Nephron (organoid): ENCODE results near the gene CAGE1.

Experiments used
- H3K27ac Mint-ChIP-seq, 3 experiments: 2 replicates each; pipeline ENCODE4 v1.8.0; 2020; ENCODE audit warnings: mixed read lengths in 3 of 3, mild to moderate bottlenecking in 2 of 3, moderate library complexity in 1 of 3
- H3K27me3 Mint-ChIP-seq: 2 replicates; pipeline ENCODE4 v1.8.0; 2021; ENCODE audit warnings: low read depth, mild to moderate bottlenecking, moderate library complexity, mixed read lengths
- H3K36me3 Mint-ChIP-seq: 2 replicates; pipeline ENCODE4 v1.8.0; 2020; ENCODE audit warnings: low read depth, mixed read lengths
- H3K4me1 Mint-ChIP-seq: 2 replicates; pipeline ENCODE4 v1.8.0; 2020; ENCODE audit warnings: mixed read lengths
- H3K4me3 Mint-ChIP-seq, 3 experiments: 2 replicates each; pipeline ENCODE4 v1.8.0; 2020; ENCODE audit warnings: mild to moderate bottlenecking in 3 of 3, mixed read lengths in 3 of 3, moderate library complexity in 2 of 3
- H3K9me3 Mint-ChIP-seq: 2 replicates; pipeline ENCODE4 v1.8.0; 2020; ENCODE audit warnings: mixed read lengths
- TF ChIP-seq, protein P1 (sequence below), 3 experiments: fragments of 200-600 bp; sonication (generic); IDR thresholded peaks; one replicate each; pipeline ENCODE4 v1.5.0; 2021; ENCODE audit warnings: antibody characterized with exemption in 3 of 3; ENCODE audit not compliant: unreplicated experiment in 3 of 3

Gene CAGE1

DNA sequence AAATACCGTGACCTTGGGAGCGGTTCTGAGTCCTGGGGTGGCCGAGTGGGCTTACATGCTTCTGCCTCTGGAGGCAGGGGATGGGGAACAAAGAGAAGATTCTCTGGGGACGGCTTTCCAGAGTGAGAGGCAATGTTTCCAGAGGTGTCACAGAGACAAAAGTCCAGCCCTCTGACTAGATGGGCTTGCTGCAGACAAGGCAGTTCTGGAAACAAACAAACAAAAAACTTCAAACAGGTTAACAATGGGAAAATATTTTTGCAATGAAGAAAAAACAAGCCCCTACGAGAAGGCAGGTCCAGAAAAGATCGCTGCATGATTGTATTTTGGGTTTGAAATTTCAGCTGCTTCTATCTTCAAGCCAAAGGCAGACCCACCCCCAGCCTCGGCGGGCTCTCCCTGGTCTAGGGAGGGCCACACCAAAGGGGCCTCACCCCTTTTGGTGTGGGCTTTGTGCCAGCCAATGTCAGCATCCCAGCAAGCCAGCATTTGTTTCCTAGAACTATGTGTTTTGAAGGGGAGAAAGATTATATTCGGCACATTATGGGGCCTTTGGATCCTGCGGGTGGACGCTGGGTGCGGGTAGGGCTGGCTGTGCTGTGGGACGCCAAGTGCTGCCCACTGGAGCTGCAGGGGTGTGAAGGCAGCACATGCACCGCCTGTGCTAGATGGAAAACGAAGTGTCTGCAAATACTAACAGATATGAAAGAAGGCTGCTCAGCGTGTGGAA lies 43.0 kb upstream of the CAGE1 start:
- Mint-ChIP-seq H3K9me3 (peaks cover 4% of the 10 kb centered on the region), H3K36me3 (peaks cover 4% of the 10 kb centered on the region), H3K27ac (no peak overlapping the region), H3K4me3 (no peak overlapping the region), H3K4me1 (peaks cover 13% of the 10 kb centered on the region), H3K27me3 (peaks cover 9% of the 10 kb centered on the region)
- TF ChIP-seq, protein P1, sequence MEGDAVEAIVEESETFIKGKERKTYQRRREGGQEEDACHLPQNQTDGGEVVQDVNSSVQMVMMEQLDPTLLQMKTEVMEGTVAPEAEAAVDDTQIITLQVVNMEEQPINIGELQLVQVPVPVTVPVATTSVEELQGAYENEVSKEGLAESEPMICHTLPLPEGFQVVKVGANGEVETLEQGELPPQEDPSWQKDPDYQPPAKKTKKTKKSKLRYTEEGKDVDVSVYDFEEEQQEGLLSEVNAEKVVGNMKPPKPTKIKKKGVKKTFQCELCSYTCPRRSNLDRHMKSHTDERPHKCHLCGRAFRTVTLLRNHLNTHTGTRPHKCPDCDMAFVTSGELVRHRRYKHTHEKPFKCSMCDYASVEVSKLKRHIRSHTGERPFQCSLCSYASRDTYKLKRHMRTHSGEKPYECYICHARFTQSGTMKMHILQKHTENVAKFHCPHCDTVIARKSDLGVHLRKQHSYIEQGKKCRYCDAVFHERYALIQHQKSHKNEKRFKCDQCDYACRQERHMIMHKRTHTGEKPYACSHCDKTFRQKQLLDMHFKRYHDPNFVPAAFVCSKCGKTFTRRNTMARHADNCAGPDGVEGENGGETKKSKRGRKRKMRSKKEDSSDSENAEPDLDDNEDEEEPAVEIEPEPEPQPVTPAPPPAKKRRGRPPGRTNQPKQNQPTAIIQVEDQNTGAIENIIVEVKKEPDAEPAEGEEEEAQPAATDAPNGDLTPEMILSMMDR (IDR thresholded peaks at IDR 0.05; ENCODE audit: unreplicated experiment in 3 of 3), result no peak

DNA sequence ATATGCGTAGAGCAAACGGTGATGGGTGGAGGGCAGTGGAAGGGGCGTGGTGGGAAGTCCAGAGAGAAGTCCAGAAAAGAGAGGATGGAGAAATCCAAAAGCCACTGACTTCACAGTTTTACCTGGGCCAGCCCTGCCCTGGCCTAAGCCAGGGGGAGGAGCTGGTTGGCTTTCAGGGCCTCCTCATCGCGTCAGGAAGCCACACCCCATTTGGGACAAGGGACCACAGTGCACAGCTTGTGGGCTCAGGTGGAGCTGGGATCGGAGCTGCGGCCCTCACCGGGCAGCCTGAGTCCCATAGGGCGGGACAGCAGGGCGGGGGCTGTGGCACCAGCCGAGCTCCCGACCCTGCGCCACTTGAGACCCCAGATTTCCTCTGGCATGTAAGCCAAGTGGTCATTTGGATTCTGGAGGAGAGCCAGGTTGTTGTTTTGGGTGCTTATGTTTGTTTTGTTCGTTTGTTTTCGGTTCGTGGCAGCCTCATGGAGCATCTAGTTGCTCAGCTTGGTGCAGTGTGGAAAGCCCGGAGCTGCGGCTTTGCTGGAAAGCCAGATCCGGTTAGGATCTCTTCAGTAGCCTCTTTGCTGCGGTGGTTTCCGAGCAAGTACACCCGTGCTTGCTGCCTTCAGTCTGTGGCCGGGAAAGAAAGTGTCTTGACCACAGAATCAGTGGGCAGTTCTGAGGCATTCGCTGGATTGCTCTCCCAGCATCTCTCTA lies 42.3 kb upstream of the CAGE1 start:
- Mint-ChIP-seq H3K27ac (no peak overlapping the region), H3K4me3 (no peak overlapping the region), H3K27me3 (peaks cover 12% of the 10 kb centered on the region), H3K9me3 (peaks cover 4% of the 10 kb centered on the region), H3K4me1 (peaks cover 13% of the 10 kb centered on the region), H3K36me3 (peaks cover 4% of the 10 kb centered on the region)
- TF ChIP-seq, protein P1 (IDR thresholded peaks at IDR 0.05; ENCODE audit: unreplicated experiment in 3 of 3), result no peak

DNA sequence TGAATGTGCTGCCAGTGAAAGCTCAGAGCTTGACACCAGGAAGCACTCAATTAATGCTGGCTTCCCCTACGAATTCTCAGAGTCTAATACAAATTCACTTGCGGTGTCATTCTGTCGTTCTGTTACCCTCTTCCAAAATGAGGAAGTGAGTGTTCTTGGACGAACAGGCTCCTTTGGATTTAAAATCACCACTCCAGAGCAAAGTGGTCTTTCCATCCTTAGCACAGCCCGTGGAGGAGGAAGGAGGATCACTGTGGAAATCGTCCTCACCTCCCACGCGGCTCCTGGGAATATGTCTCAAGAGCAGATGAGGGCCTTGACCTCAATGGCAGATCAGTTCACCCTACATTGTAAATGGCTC lies 41.8 kb upstream of the CAGE1 start:
- Mint-ChIP-seq H3K9me3 (peaks cover 4% of the 10 kb centered on the region), H3K36me3 (peaks cover 4% of the 10 kb centered on the region), H3K4me3 (no peak overlapping the region), H3K27ac (no peak overlapping the region), H3K27me3 (peaks cover 12% of the 10 kb centered on the region), H3K4me1 (peaks cover 13% of the 10 kb centered on the region)
- TF ChIP-seq, protein P1 (IDR thresholded peaks at IDR 0.05; ENCODE audit: unreplicated experiment in 3 of 3), result no peak

DNA sequence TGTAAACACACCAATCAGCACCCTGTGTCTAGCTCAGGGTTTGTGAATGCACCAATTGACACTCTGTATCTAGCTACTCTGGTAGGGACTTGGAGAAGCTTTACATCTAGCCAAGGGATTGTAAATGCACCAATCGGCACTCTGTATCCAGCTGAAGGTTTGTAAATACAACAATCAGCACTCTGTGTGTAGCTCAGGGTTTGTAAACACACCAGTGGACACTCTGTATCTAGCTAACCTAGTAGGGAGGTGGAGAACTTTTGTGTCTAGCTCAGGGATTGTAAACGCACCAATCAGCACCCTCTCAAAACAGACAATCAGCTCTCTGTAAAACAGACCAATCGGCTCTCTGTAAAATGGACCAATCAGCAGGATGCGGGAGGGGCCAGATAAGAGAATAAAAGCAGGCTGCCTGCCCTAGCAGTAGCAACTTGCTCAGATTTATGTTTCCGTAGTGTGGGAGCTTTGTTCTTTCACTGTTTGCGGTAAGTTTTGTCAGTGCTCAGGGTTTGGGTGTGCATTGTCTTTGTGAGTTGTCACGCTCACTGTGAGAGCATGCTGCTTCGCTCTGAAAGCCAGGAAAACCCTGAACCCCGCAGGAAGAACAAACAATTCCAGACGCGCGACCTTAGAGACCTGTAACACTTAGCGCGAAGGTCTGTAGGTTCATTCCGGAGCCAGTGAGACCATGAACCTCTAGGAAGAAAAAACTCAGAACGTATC lies 37.1 kb upstream of the CAGE1 start:
- Mint-ChIP-seq H3K9me3 (no peaks in the 10 kb centered on the region), H3K27ac (no peak overlapping the region), H3K4me3 (no peak overlapping the region), H3K4me1 (no peaks in the 10 kb centered on the region), H3K27me3 (peaks cover 7% of the 10 kb centered on the region), H3K36me3 (no peaks in the 10 kb centered on the region)
- TF ChIP-seq, protein P1 (IDR thresholded peaks at IDR 0.05; ENCODE audit: unreplicated experiment in 3 of 3), result no peak

DNA sequence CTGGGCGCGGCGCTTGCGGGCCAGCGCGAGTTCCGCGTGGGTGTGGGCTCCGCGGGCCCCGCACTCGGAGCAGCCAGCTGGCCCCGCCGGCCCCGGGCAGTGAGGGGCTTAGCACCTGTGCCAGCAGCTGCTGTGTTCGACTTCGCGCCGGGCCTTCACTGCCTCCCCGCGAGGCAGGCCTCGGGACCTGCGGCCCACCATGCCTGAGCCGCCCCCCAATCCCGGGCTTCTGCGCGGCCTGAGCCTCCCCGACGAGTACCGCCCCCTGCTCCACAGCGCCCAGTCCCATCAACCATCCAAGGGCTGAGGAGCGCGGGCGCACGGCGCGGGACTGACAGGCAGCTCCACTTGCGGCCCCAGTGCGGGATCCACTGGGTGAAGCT lies 36.3 kb upstream of the CAGE1 start:
- TF ChIP-seq, protein P1 (IDR thresholded peaks at IDR 0.05; ENCODE audit: unreplicated experiment in 3 of 3), result no peak
- Mint-ChIP-seq H3K4me1 (no peaks in the 10 kb centered on the region), H3K27me3 (peaks cover 4% of the 10 kb centered on the region), H3K36me3 (no peaks in the 10 kb centered on the region), H3K9me3 (no peaks in the 10 kb centered on the region), H3K27ac (no peak overlapping the region), H3K4me3 (no peak overlapping the region)
